ENCODE results near the gene CEP20. TPM values are rescaled to one million over a fixed set of nuclear protein-coding genes. Genes with fewer than 3 reads are reported as not detected.

Gene CEP20
- total RNA-seq, 1 donor: 48.9 TPM

DNA sequence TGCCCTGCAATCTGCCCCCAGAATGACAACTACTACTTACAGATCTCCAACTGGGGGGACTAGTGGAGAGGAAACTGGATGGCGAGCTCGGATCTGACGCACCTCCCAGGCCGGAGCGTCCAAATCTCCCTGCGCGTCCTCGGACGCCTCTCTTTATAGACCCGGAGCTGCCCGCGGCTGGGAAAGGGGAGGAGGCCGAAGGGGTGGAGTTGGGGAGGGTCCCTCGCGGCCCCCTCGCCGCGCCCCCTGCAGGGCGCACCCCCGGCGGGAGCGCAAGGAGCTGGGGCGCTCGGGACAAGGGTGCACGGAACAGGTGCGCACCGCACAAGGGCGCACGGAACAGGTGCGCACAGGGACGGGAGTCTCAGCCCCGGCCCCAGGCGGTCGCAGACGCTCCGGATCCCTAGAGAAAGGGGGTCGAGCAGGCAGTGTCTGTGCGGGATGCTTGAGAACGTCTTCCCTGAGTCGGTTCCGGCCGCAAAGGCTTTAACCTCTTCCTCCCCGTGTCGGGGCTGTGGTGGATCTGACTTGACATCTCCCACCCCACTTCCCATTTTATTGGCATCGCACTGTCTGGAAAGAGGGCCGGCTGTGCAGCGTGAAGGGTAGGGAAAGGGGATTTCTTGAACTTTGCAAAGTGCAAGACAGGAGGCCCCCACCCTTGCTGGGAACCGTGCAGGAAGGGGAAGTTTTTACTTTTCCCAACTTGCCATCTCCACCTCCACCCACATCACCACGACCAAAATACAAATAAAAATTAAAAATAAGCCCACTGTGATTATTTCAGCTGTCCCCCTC lies 31.3 kb downstream of the CEP20 start, which contains the start of gene MYH11:
Gene MYH11, minus strand, starts transcription at position 128 of the 798 bp plus-strand sequence. CDS start 18,776 bp downstream, outside the sequence.
- H3K4me2 ChIP-seq (ENCODE audit: insufficient read depth, low read length): peak within 1 kb of the TSS; percentile 97
- peak within 1 kb of the TSS; percentile 67 for H3K4me3 ChIP-seq (ENCODE audit: insufficient read depth, low read length)
- H4K20me1 ChIP-seq (ENCODE audit: insufficient read depth, low read length): no peaks in the 10 kb centered on the region
- peaks cover 7% of the 10 kb centered on the region for H3K4me1 ChIP-seq (ENCODE audit: insufficient read depth, low read length)
- H3K36me3 ChIP-seq (ENCODE audit: insufficient read depth, low read length): no peaks in the 10 kb centered on the region
- peak; percentile 73 for DNase-seq (ENCODE audit: insufficient read length, low spot score, missing footprints)
- H3K27me3 ChIP-seq (ENCODE audit: insufficient read depth, low read length): peaks cover 42% of the 10 kb centered on the region
- TF ChIP-seq, protein P1, sequence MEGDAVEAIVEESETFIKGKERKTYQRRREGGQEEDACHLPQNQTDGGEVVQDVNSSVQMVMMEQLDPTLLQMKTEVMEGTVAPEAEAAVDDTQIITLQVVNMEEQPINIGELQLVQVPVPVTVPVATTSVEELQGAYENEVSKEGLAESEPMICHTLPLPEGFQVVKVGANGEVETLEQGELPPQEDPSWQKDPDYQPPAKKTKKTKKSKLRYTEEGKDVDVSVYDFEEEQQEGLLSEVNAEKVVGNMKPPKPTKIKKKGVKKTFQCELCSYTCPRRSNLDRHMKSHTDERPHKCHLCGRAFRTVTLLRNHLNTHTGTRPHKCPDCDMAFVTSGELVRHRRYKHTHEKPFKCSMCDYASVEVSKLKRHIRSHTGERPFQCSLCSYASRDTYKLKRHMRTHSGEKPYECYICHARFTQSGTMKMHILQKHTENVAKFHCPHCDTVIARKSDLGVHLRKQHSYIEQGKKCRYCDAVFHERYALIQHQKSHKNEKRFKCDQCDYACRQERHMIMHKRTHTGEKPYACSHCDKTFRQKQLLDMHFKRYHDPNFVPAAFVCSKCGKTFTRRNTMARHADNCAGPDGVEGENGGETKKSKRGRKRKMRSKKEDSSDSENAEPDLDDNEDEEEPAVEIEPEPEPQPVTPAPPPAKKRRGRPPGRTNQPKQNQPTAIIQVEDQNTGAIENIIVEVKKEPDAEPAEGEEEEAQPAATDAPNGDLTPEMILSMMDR (IDR thresholded peaks at IDR 0.05; ENCODE audit: extremely low read depth, low read depth, low read length): no peak
- no peaks in the 10 kb centered on the region for H3K9me3 ChIP-seq (ENCODE audit: low read depth, low read length)
- no peaks in the 10 kb centered on the region for H3K79me2 ChIP-seq (ENCODE audit: insufficient read depth, low read length)
- peak within 1 kb of the TSS; percentile 84 for H2AFZ ChIP-seq (ENCODE audit: low read length)
- no peak within 1 kb of the TSS for H3K27ac ChIP-seq (ENCODE audit: low read depth, low read length)

DNA sequence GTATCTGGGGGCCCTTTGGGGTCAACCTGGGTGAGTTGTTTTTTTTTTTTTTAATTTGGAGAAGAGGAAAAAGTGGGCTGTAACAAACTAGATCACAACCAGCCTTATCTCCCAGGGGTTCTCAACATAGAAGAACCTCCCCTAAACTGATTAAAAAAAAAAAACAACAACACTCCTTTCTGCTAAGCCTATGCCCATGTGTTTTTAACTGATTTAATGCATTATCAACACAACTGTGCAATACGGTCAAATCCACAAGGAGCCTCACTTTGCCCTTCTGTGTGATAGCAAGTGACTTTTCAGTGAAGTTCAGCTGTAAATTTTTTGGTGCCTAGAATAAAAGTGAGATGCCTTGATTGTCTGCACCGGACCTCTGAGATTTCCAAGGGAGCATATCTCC lies 32.2 kb downstream of the CEP20 start:
- Histone ChIP-seq H2AFZ (ENCODE audit: low read length) (no peak overlapping the region), H3K4me1 (ENCODE audit: insufficient read depth, low read length) (peaks cover 7% of the 10 kb centered on the region), H3K4me3 (ENCODE audit: insufficient read depth, low read length) (no peak overlapping the region), H3K79me2 (ENCODE audit: insufficient read depth, low read length) (no peaks in the 10 kb centered on the region), H3K4me2 (ENCODE audit: insufficient read depth, low read length) (no peak overlapping the region), H4K20me1 (ENCODE audit: insufficient read depth, low read length) (no peaks in the 10 kb centered on the region), H3K36me3 (ENCODE audit: insufficient read depth, low read length) (no peaks in the 10 kb centered on the region), H3K9me3 (ENCODE audit: low read depth, low read length) (no peaks in the 10 kb centered on the region), H3K27ac (ENCODE audit: low read depth, low read length) (no peak overlapping the region), H3K27me3 (ENCODE audit: insufficient read depth, low read length) (peaks cover 46% of the 10 kb centered on the region)
- peak; percentile 68 for DNase-seq (ENCODE audit: insufficient read length, low spot score, missing footprints)
- TF ChIP-seq, protein P1 (IDR thresholded peaks at IDR 0.05; ENCODE audit: extremely low read depth, low read depth, low read length): no peak

DNA sequence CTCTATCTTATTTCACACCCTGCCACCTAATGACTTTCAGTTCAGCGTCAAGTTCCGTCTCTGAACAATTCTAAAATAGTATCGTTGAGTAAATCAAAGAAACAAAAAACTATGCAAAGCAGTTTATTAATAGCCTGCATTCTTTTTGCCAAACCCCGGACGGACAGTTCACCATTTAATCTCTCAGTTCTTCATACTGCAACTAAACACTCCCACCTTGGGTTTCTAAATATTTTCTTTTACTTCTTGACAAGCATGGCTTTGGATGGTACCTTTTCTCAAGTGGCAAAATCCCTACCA lies 32.7 kb downstream of the CEP20 start:
- Histone ChIP-seq H3K4me2 (ENCODE audit: insufficient read depth, low read length) (no peak overlapping the region), H3K4me3 (ENCODE audit: insufficient read depth, low read length) (no peak overlapping the region), H3K79me2 (ENCODE audit: insufficient read depth, low read length) (no peaks in the 10 kb centered on the region), H3K9me3 (ENCODE audit: low read depth, low read length) (no peaks in the 10 kb centered on the region), H2AFZ (ENCODE audit: low read length) (no peak overlapping the region), H4K20me1 (ENCODE audit: insufficient read depth, low read length) (no peaks in the 10 kb centered on the region), H3K4me1 (ENCODE audit: insufficient read depth, low read length) (peaks cover 7% of the 10 kb centered on the region), H3K36me3 (ENCODE audit: insufficient read depth, low read length) (no peaks in the 10 kb centered on the region), H3K27ac (ENCODE audit: low read depth, low read length) (no peak overlapping the region), H3K27me3 (ENCODE audit: insufficient read depth, low read length) (peaks cover 46% of the 10 kb centered on the region)
- DNase-seq (ENCODE audit: insufficient read length, low spot score, missing footprints): no peak
- TF ChIP-seq, protein P1 (IDR thresholded peaks at IDR 0.05; ENCODE audit: extremely low read depth, low read depth, low read length): no peak

DNA sequence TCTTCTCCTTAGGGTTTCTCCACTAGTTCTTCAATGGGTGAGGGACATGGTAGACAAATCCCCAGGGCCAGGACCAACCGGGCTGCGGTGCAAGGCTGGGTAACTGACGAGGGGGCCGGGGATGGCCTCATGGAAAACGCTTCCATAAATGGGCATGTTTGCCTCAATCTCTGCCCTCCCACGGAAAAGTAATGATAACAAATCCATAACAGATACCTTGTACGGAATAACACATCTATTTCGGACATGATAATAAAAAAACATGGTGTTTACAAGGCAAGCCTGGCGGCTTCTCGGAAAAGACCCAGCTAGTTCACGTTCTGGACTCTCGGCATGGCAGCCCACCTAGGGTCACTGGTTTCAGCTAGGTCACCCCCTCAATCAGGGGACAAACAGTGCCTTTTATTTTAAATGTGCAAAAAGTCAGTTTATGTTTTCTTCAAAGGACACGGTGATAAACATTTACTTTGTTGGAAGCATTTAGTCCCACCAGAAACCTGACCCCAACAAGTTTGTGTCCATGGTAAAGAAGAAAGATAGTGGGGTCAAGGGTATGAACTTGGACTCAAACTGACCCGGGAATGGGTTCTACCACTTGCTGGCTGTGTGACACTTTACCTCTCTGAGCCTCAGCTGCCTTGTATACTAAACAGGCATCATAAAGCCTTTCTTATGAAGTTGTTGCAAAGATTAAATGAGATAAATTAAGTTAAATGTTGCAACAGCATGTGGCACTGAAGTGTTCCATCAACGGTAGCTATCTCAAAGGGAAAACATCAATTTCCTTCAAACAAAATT lies 33.3 kb downstream of the CEP20 start:
- H3K4me2 ChIP-seq (ENCODE audit: insufficient read depth, low read length): no peak overlapping the region
- no peaks in the 10 kb centered on the region for H3K36me3 ChIP-seq (ENCODE audit: insufficient read depth, low read length)
- peaks cover 7% of the 10 kb centered on the region for H3K4me1 ChIP-seq (ENCODE audit: insufficient read depth, low read length)
- no peaks in the 10 kb centered on the region for H4K20me1 ChIP-seq (ENCODE audit: insufficient read depth, low read length)
- no peak overlapping the region for H3K4me3 ChIP-seq (ENCODE audit: insufficient read depth, low read length)
- no peak for DNase-seq (ENCODE audit: insufficient read length, low spot score, missing footprints)
- no peak overlapping the region for H2AFZ ChIP-seq (ENCODE audit: low read length)
- no peaks in the 10 kb centered on the region for H3K79me2 ChIP-seq (ENCODE audit: insufficient read depth, low read length)
- H3K9me3 ChIP-seq (ENCODE audit: low read depth, low read length): no peaks in the 10 kb centered on the region
- TF ChIP-seq, protein P1 (IDR thresholded peaks at IDR 0.05; ENCODE audit: extremely low read depth, low read depth, low read length): no peak
- peaks cover 46% of the 10 kb centered on the region for H3K27me3 ChIP-seq (ENCODE audit: insufficient read depth, low read length)
- H3K27ac ChIP-seq (ENCODE audit: low read depth, low read length): no peak overlapping the region
